ENCODE measurements around the gene SMYD3.
"Not testable (repeated sequence)": the region's sequence is repeated elsewhere in the genome, so short reads cannot be mapped to it uniquely, and the experiment has no call there.

Gene SMYD3

GRCh38 chr1:246083416-246083815 lies 423.7 kb downstream of the SMYD3 start:
- no peak for DNase-seq

- no peak for DNase-seq
Observed at GRCh38 chr1:246081856-246082668, 425.0 kb downstream of the SMYD3 start.

- no peak for DNase-seq
Observed at GRCh38 chr1:246081138-246081702, 425.9 kb downstream of the SMYD3 start.

GRCh38 chr1:246080031-246080430 lies 427.0 kb downstream of the SMYD3 start:
- DNase-seq, result no peak

GRCh38 chr1:246078888-246079252 lies 428.2 kb downstream of the SMYD3 start:
- no peak for DNase-seq

GRCh38 chr1:246078126-246078887 lies 428.8 kb downstream of the SMYD3 start:
- DNase-seq, result no peak

- DNase-seq, result no peak
Observed at GRCh38 chr1:246077476-246077875, 429.6 kb downstream of the SMYD3 start.

- no peak for DNase-seq
Observed at GRCh38 chr1:246074421-246074820, 432.7 kb downstream of the SMYD3 start.

- no peak for DNase-seq
Observed at GRCh38 chr1:246072456-246072955, 434.6 kb downstream of the SMYD3 start.

- not testable (repeated sequence) for DNase-seq
Observed at GRCh38 chr1:246071981-246072380, 435.1 kb downstream of the SMYD3 start.

- not testable (repeated sequence) for DNase-seq
Observed at GRCh38 chr1:246071561-246071960, 435.5 kb downstream of the SMYD3 start.

- no peak for DNase-seq
Observed at GRCh38 chr1:246069581-246069980, 437.5 kb downstream of the SMYD3 start.

GRCh38 chr1:246068619-246069509 lies 438.2 kb downstream of the SMYD3 start:
- DNase-seq, result no peak

GRCh38 chr1:246068217-246068512 lies 438.9 kb downstream of the SMYD3 start:
- DNase-seq, result no peak

GRCh38 chr1:246067432-246068216 lies 439.5 kb downstream of the SMYD3 start:
- DNase-seq, result no peak

GRCh38 chr1:246066573-246066972 lies 440.5 kb downstream of the SMYD3 start:
- no peak for DNase-seq

GRCh38 chr1:246065592-246065991 lies 441.5 kb downstream of the SMYD3 start:
- DNase-seq, result no peak

- no peak for DNase-seq
Observed at GRCh38 chr1:246064891-246065290, 442.2 kb downstream of the SMYD3 start.

- no peak for DNase-seq
Observed at GRCh38 chr1:246063013-246063616, 444.0 kb downstream of the SMYD3 start.

- DNase-seq, result no peak
Observed at GRCh38 chr1:246058466-246058865, 448.6 kb downstream of the SMYD3 start.

- no peak for DNase-seq
Observed at GRCh38 chr1:246052603-246053002, 454.5 kb downstream of the SMYD3 start.
